UCSD-AML1 (cell line): ENCODE measurements around the gene RPP38.

Source experiments
- DNase-seq: peaks from one replicate; lab custom pipeline; 2025; ENCODE audit not compliant: unreplicated experiment; lab: John Stamatoyannopoulos, UW

The RPP38 gene, protein sequence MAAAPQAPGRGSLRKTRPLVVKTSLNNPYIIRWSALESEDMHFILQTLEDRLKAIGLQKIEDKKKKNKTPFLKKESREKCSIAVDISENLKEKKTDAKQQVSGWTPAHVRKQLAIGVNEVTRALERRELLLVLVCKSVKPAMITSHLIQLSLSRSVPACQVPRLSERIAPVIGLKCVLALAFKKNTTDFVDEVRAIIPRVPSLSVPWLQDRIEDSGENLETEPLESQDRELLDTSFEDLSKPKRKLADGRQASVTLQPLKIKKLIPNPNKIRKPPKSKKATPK

DNA sequence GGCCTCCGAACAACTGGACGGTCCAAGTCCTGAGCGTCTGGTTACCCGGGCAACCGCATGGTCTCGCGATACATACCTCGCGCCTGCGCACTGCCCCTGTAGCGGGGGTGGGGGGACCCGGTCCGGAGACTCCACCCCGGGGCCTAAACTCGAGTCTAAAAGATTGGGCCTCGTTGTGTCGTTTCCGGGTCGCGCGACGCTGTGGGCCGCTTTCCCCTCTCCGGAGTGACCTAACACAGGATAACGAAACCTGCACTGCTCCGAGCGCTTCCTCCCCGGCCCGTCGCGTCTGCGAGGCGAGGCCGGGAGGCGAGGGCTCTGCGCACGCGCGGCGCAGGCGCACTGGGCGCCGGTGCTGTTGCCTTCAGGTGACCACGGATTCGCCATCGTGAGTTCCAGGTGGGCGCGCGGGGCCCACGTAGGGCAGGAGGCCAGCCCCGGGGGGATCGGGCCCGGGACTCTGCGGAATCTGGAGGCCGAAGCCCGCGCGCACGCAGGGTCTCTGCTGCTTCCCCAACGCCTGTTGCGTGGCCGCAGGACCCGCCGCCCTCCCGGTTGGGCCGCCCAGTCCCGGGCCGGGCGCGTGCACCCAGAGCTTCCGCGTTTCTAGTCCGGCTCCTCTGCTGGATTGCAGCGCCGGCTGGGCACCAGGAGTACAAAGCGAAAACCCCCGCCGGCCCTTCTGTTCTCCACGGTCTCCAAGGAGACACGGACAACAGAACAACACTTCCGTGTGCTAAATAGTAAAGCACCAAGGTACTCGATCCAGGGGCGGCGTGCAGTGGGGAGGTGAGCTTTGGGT, at the start of gene RPP38:
TSS of gene RPP38 (plus strand) at position 345 of the 802 bp plus-strand sequence. CDS start 5,960 bp downstream, outside the sequence.
- DNase-seq, result peak; percentile 95

DNA sequence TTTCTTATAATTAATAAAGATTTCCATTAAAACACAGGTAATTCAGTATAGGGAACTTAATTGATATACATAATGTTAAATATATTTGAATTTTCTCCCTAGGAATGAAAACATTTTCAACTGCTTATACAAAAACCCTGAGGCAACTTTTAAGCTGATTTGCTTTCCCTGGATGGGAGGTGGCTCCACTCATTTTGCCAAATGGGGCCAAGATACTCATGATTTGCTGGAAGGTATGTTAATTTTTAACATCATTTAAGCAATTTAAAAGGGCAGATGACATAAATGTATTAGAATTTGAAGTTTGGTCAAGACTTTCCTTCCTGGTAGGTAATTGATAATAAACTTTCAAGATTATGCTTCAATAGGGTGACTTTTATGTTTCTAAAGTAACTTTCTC, 47.6 kb upstream of the RPP38 start:
- DNase-seq, result no peak

DNA sequence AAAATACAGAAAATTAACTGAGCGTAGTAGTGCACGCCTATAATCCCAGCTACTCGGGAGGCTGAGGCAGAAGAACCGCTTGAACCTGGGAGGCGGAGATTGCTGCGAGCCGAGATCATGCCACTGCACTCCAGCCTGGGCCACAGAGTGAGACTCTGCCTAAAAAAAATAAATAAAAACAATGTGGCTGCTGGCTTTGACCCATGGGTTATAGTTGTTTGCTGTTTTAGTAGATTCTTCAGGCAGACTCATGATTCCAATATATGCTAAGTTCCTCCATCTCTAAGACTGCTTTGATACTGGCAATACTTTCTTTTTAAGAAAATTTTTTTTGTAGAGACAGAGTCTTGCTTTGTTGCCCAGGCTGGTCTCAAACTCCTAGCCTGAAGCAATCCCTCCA, 45.0 kb upstream of the RPP38 start:
- DNase-seq, result no peak

DNA sequence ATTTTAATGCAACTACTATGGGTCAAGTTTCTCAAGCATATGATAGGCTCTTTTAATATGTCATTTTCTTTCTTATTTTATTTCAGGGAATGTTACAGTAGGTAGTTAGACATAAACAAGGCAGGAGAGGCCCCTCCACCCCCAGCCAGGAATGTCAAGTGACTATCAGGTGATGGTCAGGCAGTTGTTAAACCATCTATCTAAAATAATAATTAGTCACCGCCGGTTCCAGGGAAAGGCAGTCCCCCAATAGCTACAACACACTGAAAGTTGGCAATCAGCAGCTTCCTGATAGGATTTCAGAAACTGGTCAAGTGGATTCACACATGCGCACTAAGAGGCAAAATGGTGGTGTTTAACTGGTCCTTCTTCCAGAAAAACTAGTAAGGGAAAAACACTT, 44.1 kb upstream of the RPP38 start:
- no peak for DNase-seq

DNA sequence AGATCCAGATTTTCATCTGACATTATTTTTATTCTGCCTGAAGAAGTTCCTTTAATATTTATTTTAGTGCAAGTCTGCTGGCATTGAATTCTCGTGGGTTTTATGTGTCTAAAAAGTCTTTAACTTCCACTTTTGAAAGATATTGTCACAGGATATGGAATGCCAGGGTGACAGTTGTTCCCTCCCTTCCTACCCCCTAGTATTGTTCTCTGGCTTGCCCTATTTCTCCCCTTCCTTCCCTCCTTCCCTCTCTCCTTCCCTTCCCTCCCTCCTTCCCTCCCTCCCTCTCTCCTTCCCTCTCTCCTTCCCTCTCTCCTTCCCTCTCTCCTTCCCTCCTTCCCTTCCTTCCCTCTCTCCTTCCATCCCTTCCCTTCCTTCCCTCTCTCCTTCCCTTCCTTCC, 38.5 kb upstream of the RPP38 start:
- DNase-seq, result no peak

DNA sequence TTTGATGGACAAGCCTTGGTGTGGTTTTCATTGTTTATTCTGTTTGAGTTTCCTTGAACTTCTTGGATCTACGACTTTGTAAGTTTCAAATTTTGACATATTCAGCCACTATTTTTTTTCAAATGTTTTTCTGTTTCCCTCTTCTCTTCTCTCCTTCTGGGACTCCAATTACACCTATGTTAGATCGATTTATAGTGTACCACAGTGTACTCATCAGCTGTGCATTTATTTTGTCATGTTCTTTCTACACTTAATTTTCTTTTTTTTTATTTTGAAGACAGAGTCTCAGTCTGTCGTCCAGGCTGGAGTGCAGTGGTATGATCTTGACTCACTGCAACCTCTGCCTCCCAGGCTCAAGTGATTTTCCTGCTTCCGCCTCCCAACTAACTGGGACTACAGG, 37.2 kb upstream of the RPP38 start:
- DNase-seq, result no peak

DNA sequence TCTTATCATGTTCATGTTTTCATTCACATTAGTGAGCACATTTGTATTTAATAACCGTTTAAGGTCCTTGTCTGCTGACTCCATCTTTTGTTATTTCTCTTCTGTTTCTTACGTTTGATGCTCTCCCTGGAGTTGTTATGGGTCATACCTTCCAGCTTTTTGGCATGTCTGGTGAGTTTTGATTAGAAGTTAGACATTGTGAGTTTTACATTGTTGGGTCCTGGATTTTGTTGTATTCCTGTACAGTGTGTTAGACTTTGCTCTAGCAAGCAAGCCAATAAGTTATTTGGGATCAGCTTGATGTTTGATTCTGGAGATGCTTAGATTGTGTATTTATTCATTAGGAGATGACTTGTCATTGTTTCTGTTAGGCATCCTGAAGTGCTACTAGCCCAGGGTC, 36.5 kb upstream of the RPP38 start:
- no peak for DNase-seq

DNA sequence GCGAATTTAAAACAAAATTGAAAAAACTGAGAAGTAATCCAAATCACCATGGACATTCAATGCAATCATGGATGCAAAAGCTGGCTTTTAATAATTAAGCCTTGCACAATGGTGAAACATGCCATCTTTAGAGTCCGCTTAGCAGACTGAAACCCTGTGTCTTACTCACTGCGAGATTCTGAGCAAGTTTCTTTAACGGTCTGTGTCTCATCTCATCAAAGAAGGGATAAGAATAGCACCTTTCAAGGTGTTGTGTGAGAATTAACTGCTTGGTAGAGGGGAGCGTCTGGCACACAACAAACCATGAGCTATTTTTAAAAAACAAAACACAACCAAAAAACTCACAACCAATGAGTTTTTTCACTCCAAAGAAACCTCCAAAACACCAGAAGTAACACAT, 30.0 kb upstream of the RPP38 start:
- no peak for DNase-seq

DNA sequence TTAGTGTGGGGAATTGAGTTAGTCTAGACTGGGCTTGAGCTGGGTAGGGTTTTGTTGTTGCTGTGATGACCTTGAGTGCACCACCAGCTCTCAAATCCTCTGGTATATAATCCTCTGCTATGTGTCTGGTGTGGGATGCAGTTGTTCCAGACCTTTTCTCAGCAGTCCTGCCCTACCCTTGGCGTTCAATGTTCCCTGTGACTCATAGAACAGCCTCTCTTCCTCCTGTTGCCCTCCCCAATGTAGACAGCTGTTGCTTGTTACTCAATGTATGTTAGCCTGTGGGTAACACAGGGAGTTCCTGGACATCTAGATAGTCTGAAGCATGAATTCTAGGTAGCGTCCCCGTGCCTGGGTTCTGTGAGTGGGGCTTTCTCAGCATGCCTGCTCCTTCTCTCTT, 28.4 kb upstream of the RPP38 start:
- no peak for DNase-seq

DNA sequence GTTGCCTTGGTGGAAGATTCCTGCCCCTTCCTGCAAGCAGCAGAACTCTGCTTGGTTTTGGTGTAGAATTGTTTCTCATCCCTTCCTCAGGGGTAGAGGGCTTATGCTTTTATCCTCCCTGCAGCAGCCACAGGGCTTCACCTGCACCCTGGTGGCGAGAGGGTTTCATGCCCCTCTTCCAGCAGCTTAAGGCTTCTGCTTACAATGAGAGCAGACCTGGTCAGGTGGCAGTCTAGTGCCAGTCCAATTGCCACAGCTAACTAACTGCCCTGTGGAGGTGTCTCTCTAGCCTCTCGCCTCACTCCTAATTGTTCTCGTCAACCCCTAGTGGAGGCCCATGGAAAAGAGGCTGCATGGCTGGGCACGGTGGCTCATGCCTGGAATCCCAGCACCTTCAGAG, 27.9 kb upstream of the RPP38 start:
- DNase-seq, result no peak

DNA sequence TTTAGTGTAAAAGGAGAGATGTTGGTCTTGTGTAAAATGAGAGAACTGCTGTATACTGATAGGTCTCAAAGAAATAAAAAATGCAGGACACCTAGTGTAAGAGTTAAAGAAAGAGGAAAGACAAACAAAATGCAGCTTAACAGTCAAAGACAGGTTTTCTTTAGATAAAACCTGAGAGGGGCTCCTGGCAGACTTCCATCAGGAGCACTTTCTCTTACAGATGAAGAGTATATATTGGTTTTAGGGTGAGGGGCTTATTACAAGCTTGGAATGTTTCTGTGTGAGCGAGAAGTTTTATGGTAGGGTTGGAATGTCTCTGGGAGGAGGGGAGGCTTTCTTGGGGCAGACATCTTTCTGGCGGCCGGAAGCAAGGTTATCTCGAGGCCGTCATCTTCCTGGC, 24.8 kb upstream of the RPP38 start:
- no peak for DNase-seq

DNA sequence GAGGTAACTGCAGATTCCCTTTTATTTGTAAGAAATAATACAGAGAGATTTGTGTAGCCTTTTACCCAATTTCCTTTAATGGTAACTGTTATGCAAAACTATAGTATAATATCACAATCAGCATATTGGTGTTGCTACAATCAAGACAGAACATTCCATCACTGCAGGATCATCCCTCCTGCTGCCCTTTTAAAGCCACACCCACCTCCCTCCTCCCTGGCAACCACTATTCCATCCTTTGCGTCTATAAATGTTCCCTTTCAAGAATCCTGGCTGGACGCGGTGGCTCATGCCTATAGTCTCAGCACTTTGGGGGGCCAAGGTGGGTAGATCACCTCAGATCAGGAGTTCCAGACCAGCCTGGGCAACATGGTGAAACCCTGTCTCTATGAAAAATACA, 21.7 kb upstream of the RPP38 start:
- no peak for DNase-seq

DNA sequence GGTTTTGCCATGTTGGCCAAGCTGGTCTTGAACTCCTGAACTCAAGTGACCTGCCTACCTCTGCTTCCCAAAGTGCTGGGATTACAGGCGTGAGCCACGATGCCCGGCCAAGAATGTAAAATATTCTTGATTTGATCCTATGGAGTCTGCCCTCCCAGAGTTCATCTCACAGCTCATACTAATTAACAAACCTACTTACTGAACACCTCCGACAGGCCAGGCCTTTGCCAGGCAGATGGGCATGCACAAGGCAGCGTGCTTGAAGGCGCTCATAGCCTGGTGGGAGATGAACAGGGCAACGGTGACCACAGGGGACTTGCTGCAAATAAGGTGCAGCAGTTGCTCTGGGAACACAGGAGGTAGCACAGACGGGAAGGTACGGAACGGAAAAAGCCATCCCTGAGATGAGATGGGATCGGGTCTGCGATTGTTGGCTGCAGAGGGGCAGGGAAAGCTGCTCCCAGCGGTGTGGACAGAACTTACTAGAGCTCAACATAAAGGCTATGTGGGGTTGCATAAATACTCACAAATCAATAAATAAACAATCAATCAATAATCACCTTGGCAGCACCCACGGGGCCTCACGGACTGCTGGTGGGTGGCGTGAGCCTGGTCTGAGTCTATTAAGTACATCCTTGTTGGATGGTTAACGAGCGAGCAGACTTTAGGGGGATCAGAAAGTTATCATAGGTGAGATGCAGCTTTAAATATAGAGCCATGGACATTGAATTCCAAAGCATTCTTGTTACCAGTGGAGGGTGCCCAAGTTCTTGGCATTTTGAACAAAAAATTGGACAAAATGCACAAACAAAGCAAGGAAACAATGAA, 13.3 kb upstream of the RPP38 start:
- DNase-seq, result no peak

DNA sequence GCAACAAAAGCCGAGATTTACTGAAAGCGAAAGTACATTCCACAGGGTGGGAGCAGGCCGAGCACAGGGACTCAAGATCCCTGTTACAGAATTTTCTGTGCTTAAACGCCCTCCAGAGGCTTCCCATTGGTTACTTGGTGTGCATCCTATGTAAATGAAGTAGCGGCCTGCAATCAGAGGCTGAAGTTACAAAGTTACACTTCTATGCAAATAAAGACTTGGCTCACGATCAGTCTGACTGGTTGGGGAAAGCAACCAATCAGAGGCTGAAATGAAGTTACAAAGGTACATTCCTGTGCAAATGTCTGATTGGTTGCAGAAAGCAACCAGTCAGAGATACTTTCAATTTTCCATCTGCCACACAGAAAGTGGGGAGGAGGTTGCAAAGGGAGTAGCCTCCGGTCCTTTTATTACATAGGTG, 12.6 kb upstream of the RPP38 start:
- no peak for DNase-seq

DNA sequence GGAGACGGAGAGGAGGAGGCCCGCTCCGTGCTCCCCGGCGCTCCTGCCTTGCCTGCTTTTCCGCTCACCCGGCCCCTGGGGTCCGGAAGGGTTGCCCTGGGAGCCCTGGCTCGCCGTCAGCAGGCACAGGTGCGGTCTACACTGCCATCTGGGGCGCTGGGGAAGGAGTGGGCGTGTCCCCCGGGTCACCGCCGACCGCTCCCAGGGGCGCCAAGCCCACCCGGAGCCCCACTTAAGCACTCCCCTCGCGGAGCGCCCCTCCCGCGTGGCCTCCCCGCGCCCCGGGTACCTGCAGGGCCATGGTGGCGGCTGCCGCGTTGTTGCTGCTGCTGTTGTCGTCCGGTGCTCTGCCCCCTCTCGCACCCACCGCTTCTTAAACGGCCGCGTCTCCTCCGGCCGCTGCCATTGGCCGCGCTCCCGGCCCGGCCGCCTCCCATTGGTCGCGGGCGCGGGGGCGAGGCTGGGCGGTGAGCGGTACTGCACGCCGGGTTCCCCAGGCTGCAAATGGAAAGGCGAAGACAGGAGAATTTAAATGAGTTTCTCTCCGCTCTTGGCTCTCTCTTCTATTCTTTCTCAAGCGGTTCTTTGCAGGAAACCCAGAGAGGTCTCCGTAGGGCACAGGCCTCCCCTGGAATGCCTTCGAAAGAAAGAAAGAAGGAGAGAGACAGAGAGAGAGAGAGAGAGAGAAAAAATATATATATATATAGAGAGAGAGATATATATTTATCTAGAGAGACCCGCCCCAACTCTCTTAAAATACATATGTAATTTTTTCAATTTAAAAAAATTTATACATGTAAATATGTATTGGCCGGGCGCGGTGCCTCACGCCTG, 8.5 kb upstream of the RPP38 start, which contains the start of gene ACBD7:
TSS of gene ACBD7 (minus strand) at position 349 of the 834 bp plus-strand sequence. CDS start at position 301, 48 bp downstream.
- peak; percentile 81 for DNase-seq

DNA sequence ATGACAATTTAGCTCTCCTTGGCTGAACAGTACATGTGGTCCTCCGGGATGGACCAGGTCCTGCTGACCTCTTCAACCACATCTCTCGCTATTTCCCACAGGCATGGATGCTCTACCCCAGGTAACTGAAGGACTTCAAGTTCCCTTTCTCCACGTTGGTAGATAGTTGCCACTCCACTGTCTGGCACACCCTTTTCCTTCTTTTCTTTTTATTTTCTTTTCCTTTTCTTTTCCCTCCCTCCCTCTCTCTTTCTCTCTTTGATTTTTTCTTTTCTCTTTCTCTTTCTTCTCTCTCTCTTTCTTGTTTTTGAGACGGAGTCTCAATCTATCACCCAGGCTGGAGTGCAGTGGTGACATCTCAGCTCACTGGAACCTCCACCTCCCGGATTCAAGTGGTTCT, 5.7 kb upstream of the RPP38 start:
- no peak for DNase-seq

DNA sequence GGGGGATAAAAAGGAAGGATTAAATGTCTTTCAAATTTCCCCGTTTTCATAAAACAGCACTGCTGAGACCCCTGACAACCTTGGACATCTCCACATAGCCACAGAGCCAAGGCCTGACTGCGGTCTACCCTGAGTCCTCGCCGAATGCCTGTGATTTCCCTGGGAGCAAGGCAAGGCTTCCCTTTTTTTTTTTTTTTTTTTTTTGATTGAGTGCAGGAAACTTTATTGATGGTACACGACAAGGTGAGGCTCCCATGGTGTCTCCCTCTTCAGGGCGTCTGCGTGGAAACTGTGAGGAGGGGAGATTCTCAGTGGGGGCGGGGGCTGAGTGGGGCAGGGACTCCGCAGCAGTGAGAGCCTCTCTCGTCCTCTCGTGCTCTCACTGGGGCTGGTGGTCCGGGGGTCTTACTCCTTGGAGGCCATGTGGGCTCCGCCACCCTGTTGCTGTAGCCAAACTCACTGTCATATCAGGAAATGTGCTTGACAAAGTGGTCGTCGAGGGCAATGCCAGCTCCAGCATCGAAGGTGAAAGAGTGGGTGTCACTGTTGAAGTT, 4.2 kb upstream of the RPP38 start:
- DNase-seq, result no peak

DNA sequence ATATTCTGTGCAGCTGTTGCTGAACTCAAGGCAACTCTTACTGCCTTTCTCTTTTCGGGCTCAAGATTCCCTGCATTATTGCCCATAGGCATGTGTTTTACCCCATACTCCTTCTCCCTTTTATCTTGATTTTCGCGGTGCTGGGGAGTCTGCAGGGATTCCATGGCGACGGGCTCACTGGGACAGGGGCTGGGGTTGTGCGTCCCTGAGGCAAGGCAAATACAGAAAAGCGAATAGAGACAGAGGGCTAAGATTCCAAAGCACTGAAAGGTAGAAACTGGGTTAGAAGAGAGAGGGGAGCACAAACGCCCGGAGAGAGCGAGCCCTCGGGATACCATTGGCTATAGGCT, 519 bp upstream of the RPP38 start:
- DNase-seq, result no peak

DNA sequence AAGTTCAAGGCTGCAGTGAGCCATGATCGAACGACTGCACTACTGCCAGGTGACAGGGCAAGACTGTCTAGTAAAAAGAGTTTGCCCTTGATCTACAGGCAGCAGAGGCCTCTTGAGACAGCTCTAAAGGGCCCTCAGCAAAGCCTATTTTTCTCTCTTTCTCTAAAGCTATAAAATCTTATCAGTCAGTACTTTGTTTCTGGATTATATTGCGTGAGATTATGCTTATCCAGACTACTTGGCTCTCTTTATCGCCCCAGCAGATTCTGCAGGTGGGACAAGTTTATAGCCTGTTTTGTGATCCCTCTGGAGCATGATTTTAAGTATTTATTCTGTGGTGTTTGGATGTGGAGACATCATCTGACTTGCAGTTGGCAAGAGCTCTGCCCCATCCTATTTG, 2.7 kb downstream of the RPP38 start:
- DNase-seq, result no peak

DNA sequence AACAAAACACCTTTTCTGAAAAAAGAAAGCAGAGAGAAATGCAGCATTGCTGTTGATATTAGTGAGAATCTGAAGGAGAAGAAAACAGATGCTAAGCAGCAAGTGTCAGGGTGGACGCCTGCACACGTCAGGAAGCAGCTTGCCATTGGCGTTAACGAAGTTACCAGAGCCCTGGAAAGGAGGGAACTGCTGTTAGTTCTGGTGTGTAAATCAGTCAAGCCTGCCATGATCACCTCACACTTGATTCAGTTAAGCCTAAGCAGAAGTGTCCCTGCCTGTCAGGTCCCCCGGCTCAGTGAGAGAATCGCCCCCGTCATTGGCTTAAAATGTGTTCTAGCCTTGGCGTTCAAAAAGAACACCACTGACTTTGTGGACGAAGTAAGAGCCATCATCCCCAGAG, 6.4 kb downstream of the RPP38 start:
- no peak for DNase-seq
